DMS153 treated with DMSO at 0.1 percent for 48 hours (cell line): ENCODE measurements around the gene CSNK2B.

ENCODE experiments used
- DNase-seq: peaks from one replicate; lab custom pipeline; 2025; ENCODE audit not compliant: unreplicated experiment; lab: John Stamatoyannopoulos, UW

CSNK2B gene

DNA sequence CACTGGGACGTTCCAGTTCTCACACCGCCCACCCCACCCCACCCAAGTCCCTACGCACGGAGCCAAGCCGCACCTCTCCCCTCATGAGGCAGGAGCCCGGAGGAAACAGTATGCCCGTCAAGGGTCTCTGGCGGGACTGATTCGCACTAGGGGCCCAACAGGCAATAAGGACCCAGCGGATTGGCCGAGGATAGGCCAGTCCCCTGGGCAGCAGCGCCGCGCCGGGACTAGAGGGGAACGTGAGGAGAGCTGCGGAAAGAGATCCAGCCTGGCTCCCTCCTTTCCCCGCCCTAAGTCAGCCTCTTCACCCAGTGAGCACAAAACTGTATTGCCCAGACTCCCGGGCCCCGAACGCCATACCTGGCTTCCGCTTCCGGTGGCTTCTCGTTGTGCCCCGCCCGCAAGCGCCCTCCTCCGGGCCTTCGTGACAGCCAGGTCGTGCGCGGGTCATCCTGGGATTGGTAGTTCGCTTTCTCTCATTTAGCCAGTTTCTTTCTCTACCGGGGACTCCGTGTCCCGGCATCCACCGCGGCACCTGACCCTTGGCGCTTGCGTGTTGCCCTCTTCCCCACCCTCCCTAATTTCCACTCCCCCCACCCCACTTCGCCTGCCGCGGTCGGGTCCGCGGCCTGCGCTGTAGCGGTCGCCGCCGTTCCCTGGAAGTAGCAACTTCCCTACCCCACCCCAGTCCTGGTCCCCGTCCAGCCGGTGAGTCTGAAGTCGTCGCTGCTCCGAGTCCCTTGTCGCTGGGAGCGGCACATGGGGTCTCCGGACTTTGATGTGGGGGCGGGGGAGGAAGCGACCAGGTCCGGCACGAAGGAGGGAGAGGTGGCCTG is at the start of gene CSNK2B:
Gene CSNK2B (plus strand): TSS at position 580 of the 836 bp plus-strand sequence. CDS start 752 bp downstream, outside the sequence.
- DNase-seq: peak; percentile 96

- no peak for DNase-seq
These were observed 48.9 kb upstream of the CSNK2B start for GRCh38 chr6:31617010-31617409.

DNA sequence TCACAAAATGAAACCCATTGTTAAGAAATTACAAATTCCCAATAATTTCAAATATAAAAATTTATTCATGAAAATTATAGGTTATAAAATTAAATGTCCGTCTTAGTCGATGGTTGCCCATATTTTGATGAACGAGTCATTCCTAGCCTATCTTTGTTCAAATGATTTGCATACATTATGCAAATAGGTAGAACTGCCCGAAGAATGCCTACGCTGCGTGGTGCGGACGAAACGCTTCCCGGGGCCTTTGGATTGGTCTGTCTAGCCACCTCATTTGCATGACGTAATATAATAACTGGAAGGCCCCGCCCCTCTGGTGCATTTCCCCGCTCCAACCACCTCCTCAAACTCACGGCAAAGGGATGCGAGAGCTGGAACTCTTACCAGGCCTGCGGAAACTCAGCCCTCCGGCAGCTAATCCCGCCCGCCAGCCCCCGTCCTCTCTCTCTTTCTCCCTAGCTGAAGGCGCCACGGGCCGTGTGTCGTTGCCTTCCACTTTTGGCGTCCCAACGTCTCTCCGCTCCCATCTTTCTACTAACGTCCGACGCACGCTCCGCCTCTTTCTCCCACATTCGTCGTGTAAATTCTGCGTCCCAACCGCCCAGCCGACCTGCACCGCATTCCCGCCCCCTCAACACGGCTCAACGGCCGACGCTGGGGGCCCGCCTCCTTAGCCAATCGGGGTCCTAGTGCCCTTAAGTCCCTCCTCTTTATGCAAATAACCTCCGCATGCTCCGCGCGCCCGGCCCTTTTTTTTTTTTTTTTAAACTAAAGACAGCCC is 45.9 kb upstream of the CSNK2B start:
- DNase-seq: peak; percentile 96

DNA sequence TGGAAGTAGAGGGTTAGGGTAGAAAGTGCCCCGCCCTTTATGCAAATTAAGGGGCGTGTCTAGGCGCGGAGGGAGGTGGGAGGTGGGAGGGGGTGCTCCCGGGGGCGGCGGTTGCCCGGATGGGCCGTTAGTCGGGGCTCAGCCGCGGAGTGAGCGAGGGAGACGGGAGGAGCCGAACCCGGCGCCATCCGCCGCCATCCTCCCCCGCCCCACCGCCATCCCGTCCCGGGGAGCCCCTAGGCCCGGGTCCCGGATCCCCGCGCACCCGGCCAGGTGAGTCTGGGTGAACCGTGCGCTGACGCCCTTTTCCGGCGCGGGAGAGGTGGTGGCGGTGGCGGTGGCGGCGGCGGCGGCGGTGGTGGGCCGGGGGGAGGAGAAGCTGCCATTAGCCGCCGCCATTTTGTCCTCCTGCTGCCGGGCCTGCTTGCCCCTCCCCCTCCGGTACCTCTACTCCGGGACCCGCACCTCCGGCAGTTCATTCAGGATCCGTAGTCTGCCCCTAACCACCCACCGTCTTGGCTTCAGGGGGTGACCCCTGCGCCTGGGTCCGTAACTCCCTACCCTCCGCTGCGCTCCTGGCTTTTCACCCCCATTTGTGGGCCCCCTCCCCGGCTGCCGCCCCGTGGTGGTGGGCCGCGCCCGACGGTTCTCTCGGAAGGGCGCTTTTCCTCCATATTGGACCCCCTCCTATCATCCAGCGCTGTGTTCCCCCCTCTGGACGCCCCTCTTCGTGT is 45.1 kb upstream of the CSNK2B start, which contains the start of gene PRRC2A:
Gene PRRC2A (plus strand): TSS at position 130 of the 734 bp plus-strand sequence. CDS start 2,075 bp downstream, outside the sequence.
- peak; percentile 30 for DNase-seq

- no peak for DNase-seq
These were observed 44.5 kb upstream of the CSNK2B start for GRCh38 chr6:31621320-31621939.

DNA sequence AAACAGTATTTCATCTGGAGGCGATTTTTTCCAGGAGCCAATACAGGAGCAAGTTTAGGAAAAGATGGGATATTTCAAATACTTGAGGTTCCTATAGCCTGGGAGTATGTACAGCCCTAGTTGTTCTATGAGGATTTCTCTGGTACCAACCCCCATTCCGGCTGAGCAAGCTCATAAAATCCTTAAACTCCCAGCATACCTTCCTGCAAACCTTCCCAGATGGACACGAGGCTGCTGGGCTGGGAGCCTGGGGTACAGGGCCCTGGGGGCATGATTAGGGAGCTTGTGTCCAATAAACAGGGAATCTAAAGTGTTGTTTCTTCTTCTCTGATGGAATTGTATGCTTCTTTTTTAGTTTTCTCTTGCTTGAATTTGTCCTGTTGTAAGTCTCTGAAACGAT is 43.9 kb upstream of the CSNK2B start:
- no peak for DNase-seq

GRCh38 chr6:31622684-31623091 is 43.2 kb upstream of the CSNK2B start:
- no peak for DNase-seq

DNA sequence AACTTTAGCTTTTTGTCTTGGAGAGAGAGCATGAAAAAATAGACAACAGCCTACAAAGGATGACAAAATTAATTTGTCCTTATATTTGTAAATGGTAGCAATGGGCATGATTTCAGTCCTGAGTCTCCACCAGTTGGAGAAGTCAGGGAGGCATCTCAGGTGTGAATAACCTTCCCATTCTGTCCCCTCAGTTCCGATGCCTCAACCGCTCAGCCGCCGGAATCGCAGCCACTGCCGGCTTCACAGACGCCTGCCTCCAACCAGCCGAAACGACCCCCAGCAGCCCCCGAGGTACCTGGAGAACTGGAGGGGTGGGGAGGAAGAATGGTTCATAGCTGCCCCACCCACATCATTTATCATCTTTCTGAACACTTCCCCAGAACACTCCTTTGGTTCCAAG is 41.8 kb upstream of the CSNK2B start:
- DNase-seq: no peak

- no peak for DNase-seq
These were observed 38.9 kb upstream of the CSNK2B start for GRCh38 chr6:31626952-31627351.

- no peak for DNase-seq
These were observed 38.1 kb upstream of the CSNK2B start for GRCh38 chr6:31627690-31628287.

GRCh38 chr6:31629014-31629413 is 36.9 kb upstream of the CSNK2B start:
- DNase-seq: no peak

GRCh38 chr6:31630177-31630934 is 35.5 kb upstream of the CSNK2B start:
- DNase-seq: no peak

GRCh38 chr6:31631209-31631608 is 34.7 kb upstream of the CSNK2B start:
- no peak for DNase-seq

- no peak for DNase-seq
These were observed 34.1 kb upstream of the CSNK2B start for GRCh38 chr6:31631681-31632278.

GRCh38 chr6:31632279-31632946 is 33.5 kb upstream of the CSNK2B start:
- no peak for DNase-seq

GRCh38 chr6:31633447-31633846 is 32.4 kb upstream of the CSNK2B start:
- DNase-seq: no peak

DNA sequence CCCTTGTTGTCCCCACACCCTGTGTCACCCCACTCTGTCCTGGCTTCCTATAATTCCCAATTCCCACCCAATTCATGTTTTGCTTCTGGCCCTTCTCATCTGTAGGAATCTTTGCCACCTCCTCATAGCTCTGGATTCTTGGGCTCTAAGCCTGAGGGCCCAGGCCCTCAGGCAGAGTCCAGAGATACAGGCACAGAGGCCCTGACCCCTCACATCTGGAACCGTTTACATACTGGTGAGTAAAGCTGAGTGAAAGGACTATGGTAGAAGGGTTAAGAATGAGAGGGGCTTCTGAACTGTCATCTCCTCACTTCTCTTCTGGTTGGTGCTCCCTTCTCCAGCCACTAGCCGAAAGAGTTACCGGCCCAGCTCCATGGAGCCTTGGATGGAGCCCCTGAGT is 31.7 kb upstream of the CSNK2B start:
- DNase-seq: no peak

GRCh38 chr6:31634969-31635575 is 30.8 kb upstream of the CSNK2B start:
- no peak for DNase-seq
